ENCODE results near the gene SMG6. TPM values are rescaled to one million over a fixed set of nuclear protein-coding genes. Genes with fewer than 3 reads are reported as not detected.
A peak's percentile ranks its signal among the peaks of the same experiment; 100 is the strongest.

The SMG6 gene
- total RNA-seq, 1 experiment from 2014 or later, result 36.1 TPM

GRCh38 chr17:2194889-2195335 is 108.7 kb downstream of the SMG6 start:
- Histone ChIP-seq H3K27me3 (replicated peaks; ENCODE audit: insufficient read depth, low read depth, low read length, poor library complexity) (no peaks in the 10 kb centered on the region), H3K27ac (ENCODE audit: low read depth, low read length, poor library complexity, severe bottlenecking) (peak overlapping the region; percentile 3), H3K36me3 (ENCODE audit: insufficient read depth, low read length, poor library complexity, severe bottlenecking) (peaks cover 3% of the 10 kb centered on the region), H3K4me1 (ENCODE audit: insufficient read depth, low read length, poor library complexity, severe bottlenecking) (peaks cover 28% of the 10 kb centered on the region), H3K9me3 (ENCODE audit: low read depth, low read length, poor library complexity, severe bottlenecking) (no peaks in the 10 kb centered on the region), H3K4me3 (ENCODE audit: low read depth, low read length, poor library complexity, severe bottlenecking) (no peak overlapping the region)
- DNase-seq (ENCODE audit: low spot score), result peak; percentile 39
- CTCF ChIA-PET, result no interaction called here
- POLR2A ChIA-PET (ENCODE audit: low non-redundant PET), result interaction anchor here (0.5 kb wide), 1 partner anchor 27 kb away, joined by 5 read pairs; no protein-coding TSS in a partner anchor
- TF ChIP-seq EZH2 (IDR thresholded peaks at IDR 0.05; ENCODE audit: borderline replicate concordance, low read depth, low read length, poor library complexity, severe bottlenecking), result no peak
- no peak for TF ChIP-seq CTCF (conservative IDR thresholded peaks at IDR 0.05; ENCODE audit: low read depth, low read length)
- intact Hi-C loops (cut with micrococcal nuclease; ENCODE audit: unreplicated experiment), result no loop called here
- no TSS peak for BruUV-seq (replicated peaks)

GRCh38 chr17:2192367-2193057 is 111.1 kb downstream of the SMG6 start:
- CTCF ChIA-PET, result no interaction called here
- no peaks in the 10 kb centered on the region for H3K9me3 ChIP-seq (ENCODE audit: low read depth, low read length, poor library complexity, severe bottlenecking)
- BruUV-seq (replicated peaks), result no TSS peak
- H3K27me3 ChIP-seq (replicated peaks; ENCODE audit: insufficient read depth, low read depth, low read length, poor library complexity), result no peaks in the 10 kb centered on the region
- peak; percentile 73 for DNase-seq (ENCODE audit: low spot score)
- intact Hi-C loops (cut with micrococcal nuclease; ENCODE audit: unreplicated experiment), result no loop called here
- peaks cover 28% of the 10 kb centered on the region for H3K4me1 ChIP-seq (ENCODE audit: insufficient read depth, low read length, poor library complexity, severe bottlenecking)
- H3K36me3 ChIP-seq (ENCODE audit: insufficient read depth, low read length, poor library complexity, severe bottlenecking), result peaks cover 3% of the 10 kb centered on the region
- H3K27ac ChIP-seq (ENCODE audit: low read depth, low read length, poor library complexity, severe bottlenecking), result peak overlapping the region; percentile 74
- no peak overlapping the region for H3K4me3 ChIP-seq (ENCODE audit: low read depth, low read length, poor library complexity, severe bottlenecking)
- TF ChIP-seq EZH2 (IDR thresholded peaks at IDR 0.05; ENCODE audit: borderline replicate concordance, low read depth, low read length, poor library complexity, severe bottlenecking) (no peak), CTCF (conservative IDR thresholded peaks at IDR 0.05; ENCODE audit: low read depth, low read length) (no peak)
- POLR2A ChIA-PET (ENCODE audit: low non-redundant PET), result no interaction called here

- POLR2A ChIA-PET (ENCODE audit: low non-redundant PET), result no interaction called here
- peaks cover 28% of the 10 kb centered on the region for H3K4me1 ChIP-seq (ENCODE audit: insufficient read depth, low read length, poor library complexity, severe bottlenecking)
- peak overlapping the region; percentile 74 for H3K27ac ChIP-seq (ENCODE audit: low read depth, low read length, poor library complexity, severe bottlenecking)
- H3K36me3 ChIP-seq (ENCODE audit: insufficient read depth, low read length, poor library complexity, severe bottlenecking), result peaks cover 3% of the 10 kb centered on the region
- BruUV-seq (replicated peaks), result no TSS peak
- H3K9me3 ChIP-seq (ENCODE audit: low read depth, low read length, poor library complexity, severe bottlenecking), result no peaks in the 10 kb centered on the region
- no peak for DNase-seq (ENCODE audit: low spot score)
- CTCF ChIA-PET, result no interaction called here
- H3K4me3 ChIP-seq (ENCODE audit: low read depth, low read length, poor library complexity, severe bottlenecking), result no peak overlapping the region
- intact Hi-C loops (cut with micrococcal nuclease; ENCODE audit: unreplicated experiment), result no loop called here
- no peaks in the 10 kb centered on the region for H3K27me3 ChIP-seq (replicated peaks; ENCODE audit: insufficient read depth, low read depth, low read length, poor library complexity)
- no peak for TF ChIP-seq EZH2 (IDR thresholded peaks at IDR 0.05; ENCODE audit: borderline replicate concordance, low read depth, low read length, poor library complexity, severe bottlenecking)
- no peak for TF ChIP-seq CTCF (conservative IDR thresholded peaks at IDR 0.05; ENCODE audit: low read depth, low read length)
Observed at GRCh38 chr17:2191785-2192184, 111.8 kb downstream of the SMG6 start.
